ENCODE measurements around the gene KCNQ1.

The KCNQ1 gene

DNA sequence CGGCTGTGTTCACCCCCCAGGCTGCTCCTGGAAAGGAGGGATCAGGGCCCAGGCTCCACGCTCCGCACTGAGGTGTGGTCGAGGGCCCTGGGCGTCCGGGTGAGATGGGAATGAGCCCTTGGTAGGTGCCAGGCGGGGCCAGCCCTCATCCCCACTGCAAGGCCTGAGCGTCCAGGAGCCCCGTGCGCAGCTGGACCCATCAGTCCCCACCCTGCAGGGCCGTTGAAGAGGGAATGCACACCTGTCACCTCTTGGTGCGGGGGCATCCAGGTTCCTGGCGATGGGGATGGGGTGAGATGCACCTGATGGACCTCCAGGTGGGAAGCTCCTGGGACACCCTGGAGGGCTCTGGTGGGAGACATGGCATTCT is 72.2 kb downstream of the KCNQ1 start:
- Histone ChIP-seq H3K27me3 (no peaks in the 10 kb centered on the region), H3K4me3 (ENCODE audit: low read depth, low read length) (no peak overlapping the region), H3K4me1 (no peaks in the 10 kb centered on the region), H3K9me3 (no peaks in the 10 kb centered on the region), H3K36me3 (no peaks in the 10 kb centered on the region)
- peak; percentile 1 for DNase-seq
- TF ChIP-seq, protein P1, sequence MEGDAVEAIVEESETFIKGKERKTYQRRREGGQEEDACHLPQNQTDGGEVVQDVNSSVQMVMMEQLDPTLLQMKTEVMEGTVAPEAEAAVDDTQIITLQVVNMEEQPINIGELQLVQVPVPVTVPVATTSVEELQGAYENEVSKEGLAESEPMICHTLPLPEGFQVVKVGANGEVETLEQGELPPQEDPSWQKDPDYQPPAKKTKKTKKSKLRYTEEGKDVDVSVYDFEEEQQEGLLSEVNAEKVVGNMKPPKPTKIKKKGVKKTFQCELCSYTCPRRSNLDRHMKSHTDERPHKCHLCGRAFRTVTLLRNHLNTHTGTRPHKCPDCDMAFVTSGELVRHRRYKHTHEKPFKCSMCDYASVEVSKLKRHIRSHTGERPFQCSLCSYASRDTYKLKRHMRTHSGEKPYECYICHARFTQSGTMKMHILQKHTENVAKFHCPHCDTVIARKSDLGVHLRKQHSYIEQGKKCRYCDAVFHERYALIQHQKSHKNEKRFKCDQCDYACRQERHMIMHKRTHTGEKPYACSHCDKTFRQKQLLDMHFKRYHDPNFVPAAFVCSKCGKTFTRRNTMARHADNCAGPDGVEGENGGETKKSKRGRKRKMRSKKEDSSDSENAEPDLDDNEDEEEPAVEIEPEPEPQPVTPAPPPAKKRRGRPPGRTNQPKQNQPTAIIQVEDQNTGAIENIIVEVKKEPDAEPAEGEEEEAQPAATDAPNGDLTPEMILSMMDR (IDR thresholded peaks at IDR 0.05; ENCODE audit: low read depth, low read length) = no peak

DNA sequence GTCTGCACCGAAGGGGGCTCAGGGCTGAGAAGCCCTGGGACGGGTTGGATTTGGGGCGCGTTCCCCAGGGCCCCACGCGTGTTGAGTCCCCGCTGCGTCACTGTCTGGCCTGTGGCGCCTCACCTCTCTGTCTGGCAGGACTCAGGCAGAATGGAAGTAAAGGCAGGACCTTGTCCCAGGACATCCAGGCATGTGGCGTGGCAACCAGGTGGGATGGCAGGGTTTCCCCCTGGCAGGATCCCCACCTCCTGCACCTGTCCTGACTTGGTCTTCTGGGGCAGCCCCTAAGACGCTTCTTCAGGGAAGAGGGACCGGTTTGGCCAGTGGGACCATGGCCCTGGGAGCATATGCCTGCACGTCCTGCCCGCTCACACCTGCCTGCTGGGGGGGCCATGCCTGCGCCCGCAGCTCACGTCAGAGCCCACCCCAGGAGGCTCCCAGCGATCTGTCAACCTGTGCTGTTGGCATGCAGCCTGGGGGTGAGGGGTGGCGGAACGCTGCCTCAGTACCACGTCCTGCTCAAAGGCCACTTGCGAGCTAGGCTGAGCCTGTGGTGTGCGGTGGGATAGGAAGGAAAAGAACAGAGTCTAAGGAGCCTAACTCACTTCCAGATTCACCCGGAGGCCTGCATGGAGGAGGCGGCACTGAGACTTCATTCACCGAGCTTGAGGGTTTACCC is 72.7 kb downstream of the KCNQ1 start:
- Histone ChIP-seq H3K4me3 (ENCODE audit: low read depth, low read length) (no peak overlapping the region), H3K27me3 (no peaks in the 10 kb centered on the region), H3K36me3 (no peaks in the 10 kb centered on the region), H3K9me3 (no peaks in the 10 kb centered on the region), H3K4me1 (no peaks in the 10 kb centered on the region)
- TF ChIP-seq, protein P1 (IDR thresholded peaks at IDR 0.05; ENCODE audit: low read depth, low read length) = no peak
- DNase-seq = peak; percentile 0

DNA sequence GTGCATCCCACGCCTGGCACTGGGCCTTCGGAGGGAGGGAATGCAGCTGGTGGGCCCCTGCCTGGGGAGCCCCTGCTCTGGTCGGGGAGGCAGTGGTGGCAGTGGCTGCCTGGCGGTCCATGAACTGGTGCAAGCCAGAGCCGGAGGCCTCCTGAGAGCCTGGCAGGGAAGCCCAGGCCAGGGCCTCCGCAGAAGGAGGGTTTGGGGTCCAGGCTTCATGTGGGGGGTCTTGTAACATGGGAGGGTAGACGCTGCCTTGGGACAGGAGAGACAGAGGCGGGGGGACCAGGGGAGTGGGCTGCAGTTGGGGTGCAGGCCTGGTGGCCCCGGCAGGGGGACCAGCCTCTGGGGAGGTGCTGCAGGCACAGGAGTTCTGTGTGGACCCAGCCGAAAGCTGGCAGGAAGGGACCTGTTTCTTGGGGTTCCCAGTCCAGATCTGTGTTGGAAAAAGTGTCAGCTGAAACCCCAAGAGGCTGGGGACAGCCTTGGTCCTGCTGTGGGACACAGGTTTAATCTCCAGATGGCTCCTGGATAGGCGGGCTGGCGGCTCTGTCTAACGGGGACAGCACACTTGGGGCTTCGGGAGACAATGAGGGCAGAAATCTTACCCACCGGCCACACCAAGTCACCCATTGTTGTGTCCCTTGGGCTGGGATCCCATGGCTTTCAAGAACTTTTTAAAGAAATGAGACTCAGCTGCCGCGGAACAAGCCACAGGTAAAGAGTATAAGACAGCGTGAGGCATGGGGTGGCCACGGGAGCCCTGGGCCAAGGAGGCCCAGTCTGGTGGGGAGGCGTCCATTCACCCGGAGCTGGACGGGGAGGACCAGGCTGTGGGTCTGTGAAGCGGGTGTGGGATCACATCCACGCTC is 73.5 kb downstream of the KCNQ1 start:
- H3K4me3 ChIP-seq (ENCODE audit: low read depth, low read length) = no peak overlapping the region
- no peaks in the 10 kb centered on the region for H3K9me3 ChIP-seq
- TF ChIP-seq, protein P1 (IDR thresholded peaks at IDR 0.05; ENCODE audit: low read depth, low read length) = no peak
- no peaks in the 10 kb centered on the region for H3K27me3 ChIP-seq
- H3K36me3 ChIP-seq = no peaks in the 10 kb centered on the region
- peak; percentile 1 for DNase-seq
- H3K4me1 ChIP-seq = no peaks in the 10 kb centered on the region

DNA sequence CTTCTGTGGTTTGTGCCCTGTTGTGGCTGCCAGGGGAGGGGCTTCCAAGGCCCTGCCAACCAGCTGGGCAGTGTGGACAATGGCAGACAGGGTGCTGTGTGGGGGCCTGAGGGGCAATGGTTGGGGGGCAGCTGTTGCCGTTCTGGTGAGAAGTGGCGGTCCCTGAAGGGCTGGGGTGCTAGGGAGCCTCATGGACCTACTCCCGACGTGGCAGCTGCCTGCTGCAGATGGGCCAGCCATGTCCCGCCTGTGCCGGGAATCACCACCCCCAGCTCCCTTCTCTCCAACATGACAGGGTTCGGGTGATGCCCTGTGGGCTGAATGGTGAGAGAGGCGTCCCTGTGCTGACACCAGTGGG is 74.2 kb downstream of the KCNQ1 start:
- H3K4me1 ChIP-seq = no peaks in the 10 kb centered on the region
- H3K36me3 ChIP-seq = no peaks in the 10 kb centered on the region
- H3K4me3 ChIP-seq (ENCODE audit: low read depth, low read length) = no peak overlapping the region
- peak; percentile 1 for DNase-seq
- TF ChIP-seq, protein P1 (IDR thresholded peaks at IDR 0.05; ENCODE audit: low read depth, low read length) = no peak
- no peaks in the 10 kb centered on the region for H3K9me3 ChIP-seq
- H3K27me3 ChIP-seq = no peaks in the 10 kb centered on the region

DNA sequence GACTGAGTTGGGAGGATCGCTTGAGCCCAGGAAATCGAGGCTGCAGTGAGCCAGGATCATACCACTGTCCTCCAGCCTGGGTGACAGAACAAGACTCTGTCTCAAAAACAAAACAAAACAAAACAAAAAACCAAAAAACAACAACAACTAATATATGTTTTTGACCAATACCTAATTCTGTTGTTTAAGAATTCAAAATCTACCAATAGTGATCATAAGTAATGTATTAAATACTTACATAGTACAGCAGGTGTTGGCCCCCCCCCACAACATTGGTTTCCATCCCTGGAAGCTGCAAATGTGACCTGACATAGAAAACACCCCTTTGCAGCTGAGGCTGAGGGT is 74.7 kb downstream of the KCNQ1 start:
- no peaks in the 10 kb centered on the region for H3K4me1 ChIP-seq
- H3K9me3 ChIP-seq = no peaks in the 10 kb centered on the region
- no peaks in the 10 kb centered on the region for H3K27me3 ChIP-seq
- TF ChIP-seq, protein P1 (IDR thresholded peaks at IDR 0.05; ENCODE audit: low read depth, low read length) = no peak
- H3K36me3 ChIP-seq = no peaks in the 10 kb centered on the region
- no peak overlapping the region for H3K4me3 ChIP-seq (ENCODE audit: low read depth, low read length)
- DNase-seq = no peak

Data from BE2C (cell line).